Keratinocyte (primary cell): ENCODE measurements around the gene AKAP8L.

ENCODE experiments used
- EZH2 ChIP-seq: IDR thresholded peaks from one replicate; pipeline ENCODE4 v1.6.1; 2012; ENCODE audit warnings: inconsistent platforms, mild to moderate bottlenecking, low read length, moderate library complexity
- TF ChIP-seq, protein P1 (sequence below), 3 experiments: IDR thresholded peaks in 1 of 3; conservative IDR thresholded peaks in 1 of 3; optimal IDR thresholded peaks in 1 of 3; 2 replicates in 2 of 3; 3 replicates in 1 of 3; pipeline versions ENCODE3 to v1.5.1; 2011; ENCODE audit warnings: low read length in 3 of 3, mild to moderate bottlenecking in 3 of 3, moderate library complexity in 2 of 3, control low read depth in 1 of 3, inconsistent platforms in 1 of 3; ENCODE audit not compliant: insufficient read depth in 2 of 3; ENCODE audit errors: extremely low read depth in 1 of 3

DNA sequence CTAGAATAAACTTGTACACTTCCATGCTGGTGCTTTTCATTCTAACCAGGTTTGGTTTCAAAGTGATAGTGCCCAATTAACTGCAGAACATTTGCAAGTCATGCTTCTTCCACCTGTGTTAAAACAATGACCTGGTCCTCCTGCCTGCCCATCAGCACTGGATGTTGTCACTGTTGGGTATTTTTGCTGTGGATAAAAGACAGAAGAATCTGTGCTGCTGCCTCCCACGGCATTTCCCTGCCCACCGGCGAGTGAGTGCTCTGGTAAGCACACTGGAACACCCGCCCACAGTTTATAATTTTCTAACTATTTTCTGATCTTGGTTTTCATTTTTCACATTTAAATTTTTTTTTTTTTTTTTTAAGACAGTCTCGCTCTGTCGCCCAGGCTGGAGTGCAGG lies 36.9 kb downstream of the AKAP8L start:
- TF ChIP-seq, protein P1, sequence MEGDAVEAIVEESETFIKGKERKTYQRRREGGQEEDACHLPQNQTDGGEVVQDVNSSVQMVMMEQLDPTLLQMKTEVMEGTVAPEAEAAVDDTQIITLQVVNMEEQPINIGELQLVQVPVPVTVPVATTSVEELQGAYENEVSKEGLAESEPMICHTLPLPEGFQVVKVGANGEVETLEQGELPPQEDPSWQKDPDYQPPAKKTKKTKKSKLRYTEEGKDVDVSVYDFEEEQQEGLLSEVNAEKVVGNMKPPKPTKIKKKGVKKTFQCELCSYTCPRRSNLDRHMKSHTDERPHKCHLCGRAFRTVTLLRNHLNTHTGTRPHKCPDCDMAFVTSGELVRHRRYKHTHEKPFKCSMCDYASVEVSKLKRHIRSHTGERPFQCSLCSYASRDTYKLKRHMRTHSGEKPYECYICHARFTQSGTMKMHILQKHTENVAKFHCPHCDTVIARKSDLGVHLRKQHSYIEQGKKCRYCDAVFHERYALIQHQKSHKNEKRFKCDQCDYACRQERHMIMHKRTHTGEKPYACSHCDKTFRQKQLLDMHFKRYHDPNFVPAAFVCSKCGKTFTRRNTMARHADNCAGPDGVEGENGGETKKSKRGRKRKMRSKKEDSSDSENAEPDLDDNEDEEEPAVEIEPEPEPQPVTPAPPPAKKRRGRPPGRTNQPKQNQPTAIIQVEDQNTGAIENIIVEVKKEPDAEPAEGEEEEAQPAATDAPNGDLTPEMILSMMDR (optimal IDR thresholded peaks at IDR 0.05 in 1 of 3, IDR thresholded peaks at IDR 0.05 in 1 of 3, conservative IDR thresholded peaks at IDR 0.05 in 1 of 3; ENCODE audit: extremely low read depth in 1 of 3, insufficient read depth in 2 of 3, low read length in 3 of 3) = no peak
- no peak for TF ChIP-seq EZH2
